Measurements from ENCODE around the gene LRMDA.

GRCh38 chr10:76086761-76087639 is 655.6 kb downstream of the LRMDA start:
- TF ChIP-seq, protein P1, sequence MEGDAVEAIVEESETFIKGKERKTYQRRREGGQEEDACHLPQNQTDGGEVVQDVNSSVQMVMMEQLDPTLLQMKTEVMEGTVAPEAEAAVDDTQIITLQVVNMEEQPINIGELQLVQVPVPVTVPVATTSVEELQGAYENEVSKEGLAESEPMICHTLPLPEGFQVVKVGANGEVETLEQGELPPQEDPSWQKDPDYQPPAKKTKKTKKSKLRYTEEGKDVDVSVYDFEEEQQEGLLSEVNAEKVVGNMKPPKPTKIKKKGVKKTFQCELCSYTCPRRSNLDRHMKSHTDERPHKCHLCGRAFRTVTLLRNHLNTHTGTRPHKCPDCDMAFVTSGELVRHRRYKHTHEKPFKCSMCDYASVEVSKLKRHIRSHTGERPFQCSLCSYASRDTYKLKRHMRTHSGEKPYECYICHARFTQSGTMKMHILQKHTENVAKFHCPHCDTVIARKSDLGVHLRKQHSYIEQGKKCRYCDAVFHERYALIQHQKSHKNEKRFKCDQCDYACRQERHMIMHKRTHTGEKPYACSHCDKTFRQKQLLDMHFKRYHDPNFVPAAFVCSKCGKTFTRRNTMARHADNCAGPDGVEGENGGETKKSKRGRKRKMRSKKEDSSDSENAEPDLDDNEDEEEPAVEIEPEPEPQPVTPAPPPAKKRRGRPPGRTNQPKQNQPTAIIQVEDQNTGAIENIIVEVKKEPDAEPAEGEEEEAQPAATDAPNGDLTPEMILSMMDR (IDR thresholded peaks at IDR 0.05), result peak in 5 of 6 experiments; percentile 26 to 77 (median 60)
- no peak for TF ChIP-seq POLR2A (IDR thresholded peaks at IDR 0.05)
